OCI-LY7 (cell line): ENCODE results near the gene MTHFR. TPM values are rescaled to one million over a fixed set of nuclear protein-coding genes. Genes with fewer than 3 reads are reported as not detected.

Experiments used
- BruUV-seq: library from RNA; stranded (reverse); fragments of 400-500 nt; replicated peaks from 2 replicates; lab custom pipeline; 2021; lab: Mats Ljungman, UMichigan
- CTCF ChIA-PET: fragments of 300-600 bp; sonication (Branson Sonifier 250); formaldehyde crosslinking; loops from one replicate; lab custom pipeline; 2022; ENCODE audit warnings: antibody characterized with exemption; ENCODE audit not compliant: unreplicated experiment; lab: Charles Lee
- POLR2A ChIA-PET: fragments of 300-600 bp; sonication (Branson Sonifier 250); formaldehyde crosslinking; loops from one replicate; lab custom pipeline; 2022; ENCODE audit warnings: antibody characterized with exemption; lab: Charles Lee
- DNase-seq: peaks from one replicate; pipeline ENCODE4 v3.0.0-alpha.2; 2015; ENCODE audit warnings: low spot score
- H2AFZ ChIP-seq: fragments of 200-600 bp; sonication (generic), shearing (Covaris generic); 2 replicates; pipeline ENCODE4 v1.6.1; 2014; ENCODE audit warnings: mild to moderate bottlenecking, antibody characterized with exemption, low read length, moderate library complexity
- H3K27ac ChIP-seq: fragments of 200-600 bp; sonication (generic); 2 replicates; pipeline ENCODE4 v1.5.1; 2014; ENCODE audit warnings: mixed run types, low read depth, mild to moderate bottlenecking, moderate library complexity, low read length, inconsistent platforms; ENCODE audit not compliant: poor library complexity, severe bottlenecking
- H3K36me3 ChIP-seq: fragments of 200-600 bp; sonication (generic); 2 replicates; pipeline ENCODE4 v1.6.1; 2014; ENCODE audit warnings: mild to moderate bottlenecking, antibody characterized with exemption, low read length, moderate library complexity, mixed read lengths; ENCODE audit not compliant: insufficient read depth
- H3K4me1 ChIP-seq: fragments of 200-600 bp; sonication (generic); 2 replicates; pipeline ENCODE4 v1.5.1; 2014; ENCODE audit warnings: mild to moderate bottlenecking, low read length; ENCODE audit not compliant: insufficient read depth, poor library complexity, severe bottlenecking
- H3K4me2 ChIP-seq: fragments of 200-600 bp; sonication (generic); 2 replicates; pipeline ENCODE4 v1.6.1; 2014; ENCODE audit warnings: mild to moderate bottlenecking, low read length
- H3K4me3 ChIP-seq: fragments of 200-600 bp; sonication (generic); 2 replicates; pipeline ENCODE4 v1.5.1; 2014; ENCODE audit warnings: mild to moderate bottlenecking, low read depth, low read length; ENCODE audit not compliant: poor library complexity, severe bottlenecking
- H3K79me2 ChIP-seq: fragments of 200-600 bp; sonication (generic); 2 replicates; pipeline ENCODE4 v1.6.1; 2016; ENCODE audit warnings: low read depth, mild to moderate bottlenecking, low read length, moderate library complexity, mixed read lengths; ENCODE audit not compliant: insufficient read depth
- H3K9me2 ChIP-seq: fragments of 200-600 bp; sonication (generic); 2 replicates; pipeline ENCODE4 v1.6.1; 2016; ENCODE audit warnings: mild to moderate bottlenecking, low read length, mixed read lengths; ENCODE audit not compliant: insufficient read depth
- H3K9me3 ChIP-seq: fragments of 200-600 bp; sonication (generic); 2 replicates; pipeline ENCODE4 v1.6.1; 2014; ENCODE audit warnings: mild to moderate bottlenecking, mixed run types, low read length, mixed read lengths
- H4K20me1 ChIP-seq: fragments of 200-600 bp; sonication (generic); 2 replicates; pipeline ENCODE4 v1.6.1; 2014; ENCODE audit warnings: mild to moderate bottlenecking, antibody characterized with exemption, low read length, moderate library complexity, mixed read lengths; ENCODE audit not compliant: insufficient read depth
- CTCF ChIP-seq: fragments of 200-600 bp; sonication (generic); conservative IDR thresholded peaks from 2 replicates; pipeline ENCODE4 v1.5.1; 2014; ENCODE audit warnings: mild to moderate bottlenecking, antibody characterized with exemption, low read length, moderate library complexity, mixed read lengths
- EZH2phosphoT487 ChIP-seq: fragments of 200-600 bp; sonication (generic); IDR thresholded peaks from 2 replicates; pipeline ENCODE4 v1.6.1; 2018; ENCODE audit warnings: low read depth, borderline replicate concordance, mild to moderate bottlenecking, mixed run types, antibody characterized with exemption, low read length, moderate library complexity, mixed read lengths
- intact Hi-C: fragments of 100-400 bp; cut with micrococcal nuclease; formaldehyde crosslinking; loops from one replicate; pipeline ENCODE4 v1.10.0; 2022; ENCODE audit not compliant: unreplicated experiment
- total RNA-seq, 2 experiments: library from RNA; depleted of rRNA in 1 of 2; stranded (reverse); fragments of >200 nt in 1 of 2; shearing (Covaris generic) in 1 of 2; gene quantifications; 2 replicates each; pipeline ENCODE4 v1.2.3, GENCODE V29; 2014 to 2022

MTHFR gene
- total RNA-seq, 2 experiments from 2014 or later, result 31.6 to 54.6 TPM

- Histone ChIP-seq H3K4me3 (no peak overlapping the region), H3K9me3 (no peaks in the 10 kb centered on the region), H3K4me1 (peaks cover 6% of the 10 kb centered on the region), H3K36me3 (peaks cover 38% of the 10 kb centered on the region; the same call in 1 of the 2 replicates), H3K4me2 (no peak overlapping the region), H3K9me2 (no peaks in the 10 kb centered on the region), H2AFZ (no peak overlapping the region), H4K20me1 (no peaks in the 10 kb centered on the region), H3K27ac (no peak overlapping the region), H3K79me2 (no peaks in the 10 kb centered on the region)
- CTCF ChIA-PET, result no interaction called here
- BruUV-seq, result no TSS peak
- POLR2A ChIA-PET, result no interaction called here
- TF ChIP-seq CTCF (no peak), EZH2phosphoT487 (no peak)
- intact Hi-C loops, result no loop called here
- DNase-seq, result no peak
Observed at GRCh38 chr1:11790880-11791715, 14.7 kb downstream of the MTHFR start.

GRCh38 chr1:11790101-11790879 lies 15.5 kb downstream of the MTHFR start:
- Histone ChIP-seq H3K79me2 (no peaks in the 10 kb centered on the region), H3K36me3 (peaks cover 30% of the 10 kb centered on the region; the same call in 1 of the 2 replicates), H3K4me1 (peaks cover 14% of the 10 kb centered on the region), H3K9me3 (no peaks in the 10 kb centered on the region), H3K4me2 (no peak overlapping the region), H2AFZ (no peak overlapping the region), H4K20me1 (no peaks in the 10 kb centered on the region), H3K4me3 (no peak overlapping the region), H3K27ac (no peak overlapping the region), H3K9me2 (no peaks in the 10 kb centered on the region)
- POLR2A ChIA-PET, result no interaction called here
- TF ChIP-seq EZH2phosphoT487 (no peak), CTCF (no peak)
- no TSS peak for BruUV-seq
- intact Hi-C loops, result no loop called here
- DNase-seq, result no peak
- CTCF ChIA-PET, result no interaction called here
